ENCODE data around the gene SLC35F3. TPM values are rescaled to one million over a fixed set of nuclear protein-coding genes. Genes with fewer than 3 reads are reported as not detected.

The SLC35F3 gene
- total RNA-seq, 4 donors from 2014 or later: 0.82 TPM; not detected in 3

- ATAC-seq: no peak
- Histone ChIP-seq H3K27ac (no peak overlapping the region), H3K4me1 (no peaks in the 10 kb centered on the region), H3K27me3 (no peaks in the 10 kb centered on the region), H3K9me3 (no peaks in the 10 kb centered on the region), H3K36me3 (no peaks in the 10 kb centered on the region), H3K4me3 (no peak overlapping the region)
- intact Hi-C loops (cut with DNase I; ENCODE audit: low total_unique reads) (no loop called here), in situ Hi-C loops (cut with MboI; ENCODE audit: low sequenced_read_pairs in 4 of 4) (no loop called here)
- TF ChIP-seq POLR2A (IDR thresholded peaks at IDR 0.05) (no peak), CTCF (IDR thresholded peaks at IDR 0.05 in 4 of 5, conservative IDR thresholded peaks at IDR 0.05 in 1 of 5) (no peak)
- no peak for DNase-seq
Measured at GRCh38 chr1:233865216-233865615, 39.3 kb upstream of the SLC35F3 start.

GRCh38 chr1:233865902-233866301 lies 38.6 kb upstream of the SLC35F3 start:
- in situ Hi-C loops (cut with MboI; ENCODE audit: low sequenced_read_pairs in 4 of 4): no loop called here
- Histone ChIP-seq H3K36me3 (no peaks in the 10 kb centered on the region), H3K27ac (no peak overlapping the region), H3K4me3 (no peak overlapping the region), H3K4me1 (no peaks in the 10 kb centered on the region), H3K27me3 (no peaks in the 10 kb centered on the region), H3K9me3 (no peaks in the 10 kb centered on the region)
- TF ChIP-seq CTCF (IDR thresholded peaks at IDR 0.05 in 4 of 5, conservative IDR thresholded peaks at IDR 0.05 in 1 of 5) (no peak), POLR2A (IDR thresholded peaks at IDR 0.05) (no peak)
- intact Hi-C loops (cut with DNase I; ENCODE audit: low total_unique reads): no loop called here
- DNase-seq (no peak), ATAC-seq (no peak)

- in situ Hi-C loops (cut with MboI; ENCODE audit: low sequenced_read_pairs in 4 of 4): no loop called here
- DNase-seq: no peak
- no peak overlapping the region for H3K4me3 ChIP-seq
- intact Hi-C loops (cut with DNase I; ENCODE audit: low total_unique reads): no loop called here
- H3K27me3 ChIP-seq: no peaks in the 10 kb centered on the region
- no peak for ATAC-seq
- no peaks in the 10 kb centered on the region for H3K36me3 ChIP-seq
- TF ChIP-seq POLR2A (IDR thresholded peaks at IDR 0.05): no peak
- no peak for TF ChIP-seq CTCF (IDR thresholded peaks at IDR 0.05 in 4 of 5, conservative IDR thresholded peaks at IDR 0.05 in 1 of 5)
- H3K9me3 ChIP-seq: no peaks in the 10 kb centered on the region
- no peaks in the 10 kb centered on the region for H3K4me1 ChIP-seq
- no peak overlapping the region for H3K27ac ChIP-seq
Measured at GRCh38 chr1:233867028-233867427, 37.4 kb upstream of the SLC35F3 start.

GRCh38 chr1:233868461-233868860 lies 36.0 kb upstream of the SLC35F3 start:
- no peak overlapping the region for H3K4me3 ChIP-seq
- H3K27ac ChIP-seq: no peak overlapping the region
- no peak for TF ChIP-seq CTCF (IDR thresholded peaks at IDR 0.05 in 4 of 5, conservative IDR thresholded peaks at IDR 0.05 in 1 of 5)
- no peaks in the 10 kb centered on the region for H3K27me3 ChIP-seq
- DNase-seq: no peak
- no peaks in the 10 kb centered on the region for H3K9me3 ChIP-seq
- H3K36me3 ChIP-seq: no peaks in the 10 kb centered on the region
- in situ Hi-C loops (cut with MboI; ENCODE audit: low sequenced_read_pairs in 4 of 4): no loop called here
- no peak for ATAC-seq
- intact Hi-C loops (cut with DNase I; ENCODE audit: low total_unique reads): no loop called here
- no peaks in the 10 kb centered on the region for H3K4me1 ChIP-seq

GRCh38 chr1:233869680-233870079 lies 34.8 kb upstream of the SLC35F3 start:
- H3K36me3 ChIP-seq: no peaks in the 10 kb centered on the region
- no peak for TF ChIP-seq POLR2A (IDR thresholded peaks at IDR 0.05)
- no peak for TF ChIP-seq CTCF (IDR thresholded peaks at IDR 0.05 in 4 of 5, conservative IDR thresholded peaks at IDR 0.05 in 1 of 5)
- intact Hi-C loops (cut with DNase I; ENCODE audit: low total_unique reads) (no loop called here), in situ Hi-C loops (cut with MboI; ENCODE audit: low sequenced_read_pairs in 4 of 4) (no loop called here)
- no peaks in the 10 kb centered on the region for H3K27me3 ChIP-seq
- H3K4me1 ChIP-seq: no peaks in the 10 kb centered on the region
- no peak overlapping the region for H3K4me3 ChIP-seq
- H3K27ac ChIP-seq: no peak overlapping the region
- DNase-seq: no peak
- H3K9me3 ChIP-seq: no peaks in the 10 kb centered on the region
- ATAC-seq: no peak
